ENCODE data around the gene DCAF8L2. TPM values are rescaled to one million over a fixed set of nuclear protein-coding genes. Genes with fewer than 3 reads are reported as not detected.

Gene DCAF8L2
- total and polyA plus RNA-seq, 10 of the 15 experiments (the other 5 are each of a cell fraction or from before 2014, with no cell fraction given), result not detected

GRCh38 chrX:27765718-27766117 is 175.6 kb downstream of the DCAF8L2 start (continued):
- no peak for TF ChIP-seq SMAD1 (IDR thresholded peaks at IDR 0.05; ENCODE audit: low read depth, partially characterized antibody)
- TF ChIP-seq PKNOX1 (IDR thresholded peaks at IDR 0.05), result no peak
- TF ChIP-seq MTA3 (IDR thresholded peaks at IDR 0.05; ENCODE audit: borderline replicate concordance, low read length), result no peak
- no peak for TF ChIP-seq ATF7 (IDR thresholded peaks at IDR 0.05; ENCODE audit: low read depth)
- TF ChIP-seq HDAC6 (IDR thresholded peaks at IDR 0.05; ENCODE audit: unreplicated experiment), result no peak
- no peak for TF ChIP-seq NR2C2 (IDR thresholded peaks at IDR 0.05; ENCODE audit: borderline replicate concordance, control insufficient read depth, insufficient read length, low read depth)
- no peak for TF ChIP-seq IKZF1 (conservative IDR thresholded peaks at IDR 0.05)

GRCh38 chrX:27767387-27767786 is 177.2 kb downstream of the DCAF8L2 start:
- Histone ChIP-seq H4K20me1 (ENCODE audit: control insufficient read depth, insufficient read depth) (no peaks in the 10 kb centered on the region), H2AFZ (ENCODE audit: control insufficient read depth, low read depth, low read length) (no peak overlapping the region), H3K4me2 (ENCODE audit: control insufficient read depth, insufficient read depth) (no peak overlapping the region), H3K36me3 (ENCODE audit: control insufficient read depth in 2 of 2, insufficient read depth in 2 of 2, low read length in 1 of 2) (no peaks in the 10 kb centered on the region), H3K4me3 (no peak overlapping the region), H3K79me2 (ENCODE audit: control insufficient read depth, insufficient read depth, low read length) (no peaks in the 10 kb centered on the region), H3K4me1 (ENCODE audit: control insufficient read depth, insufficient read depth, low read length) (no peaks in the 10 kb centered on the region), H3K9ac (ENCODE audit: control insufficient read depth, insufficient read depth, low read length) (no peak overlapping the region), H3K27ac (ENCODE audit: control insufficient read depth, insufficient read depth) (no peak overlapping the region), H3K9me3 (replicated peaks; ENCODE audit: control insufficient read depth, insufficient read depth, low read length) (no peaks in the 10 kb centered on the region), H3K27me3 (replicated peaks in 1 of 2; ENCODE audit: control insufficient read depth in 2 of 2, insufficient read depth in 2 of 2, low read length in 1 of 2) (no peaks in the 10 kb centered on the region)
- ChIA-PET SMC1A (ENCODE audit: uncharacterized antibody, unreplicated experiment) (interaction anchor here (0.9 kb wide), 1 partner anchor 14 kb away, joined by 3 read pairs; no protein-coding TSS in a partner anchor), POLR2A (no interaction called here), RAD21 (ENCODE audit: unreplicated experiment) (no interaction called here), CTCF (no interaction called here)
- FAIRE-seq (no peak), ATAC-seq (no peak), DNase-seq (ENCODE audit: low read depth, low spot score) (no peak)
- in situ Hi-C loops (cut with MboI), result no loop called here
- intact Hi-C loops (cut with micrococcal nuclease; ENCODE audit: unreplicated experiment), result no loop called here
- no TSS peak for BruUV-seq (replicated peaks)
- no peak for TF ChIP-seq RELB (IDR thresholded peaks at IDR 0.05; ENCODE audit: low read depth)
- no peak for TF ChIP-seq ATF7 (IDR thresholded peaks at IDR 0.05; ENCODE audit: low read depth)
- TF ChIP-seq NFYB (IDR thresholded peaks at IDR 0.05; ENCODE audit: insufficient read depth, low read depth, low read length), result no peak
- no peak for TF ChIP-seq ETV6 (conservative IDR thresholded peaks at IDR 0.05 in 1 of 2, IDR thresholded peaks at IDR 0.05 in 1 of 2; ENCODE audit: borderline replicate concordance in 1 of 2, low read depth in 1 of 2)
- TF ChIP-seq RELA (IDR thresholded peaks at IDR 0.05; ENCODE audit: borderline replicate concordance, partially characterized antibody), result no peak
- TF ChIP-seq CREB1 (IDR thresholded peaks at IDR 0.05; ENCODE audit: low read depth), result no peak
- TF ChIP-seq SMC3 (IDR thresholded peaks at IDR 0.05; ENCODE audit: borderline replicate concordance, low read length), result no peak
- no peak for TF ChIP-seq PKNOX1 (IDR thresholded peaks at IDR 0.05)
- TF ChIP-seq YBX1 (IDR thresholded peaks at IDR 0.05), result no peak
- no peak for TF ChIP-seq IRF5 (IDR thresholded peaks at IDR 0.05; ENCODE audit: borderline replicate concordance)
- no peak for TF ChIP-seq NKRF (conservative IDR thresholded peaks at IDR 0.05)

Data from GM12878 (cell line).